ENCODE data around the gene PPM1M.

- TF ChIP-seq SUZ12 (IDR thresholded peaks at IDR 0.05; ENCODE audit: extremely low read depth, insufficient read depth, insufficient read length) (no peak), YY1 (IDR thresholded peaks at IDR 0.05; ENCODE audit: insufficient read depth, insufficient read length) (no peak)
Measured at GRCh38 chr3:52256622-52257021, 11.1 kb downstream of the PPM1M start.

Measured in NT2/D1 (cell line).